Smooth muscle cell (in vitro differentiated cells): Measurements from ENCODE around the gene ULK1. TPM values are rescaled to one million over a fixed set of nuclear protein-coding genes. Genes with fewer than 3 reads are reported as not detected.
"Not testable (repeated sequence)": the region's sequence is repeated elsewhere in the genome, so short reads cannot be mapped to it uniquely, and the experiment has no call there.

Experiments used
- DNase-seq: peaks from one replicate; lab custom pipeline; 2025; ENCODE audit not compliant: unreplicated experiment; lab: John Stamatoyannopoulos, UW
- H2AFZ ChIP-seq: fragments of 200-600 bp; sonication (generic); 2 replicates; pipeline ENCODE4 v1.6.0; 2016; ENCODE audit warnings: antibody characterized with exemption, low read depth, mild to moderate bottlenecking
- H3F3A ChIP-seq: fragments of 200-600 bp; sonication (generic); 2 replicates; pipeline ENCODE4 v1.6.0; 2017; ENCODE audit warnings: antibody characterized with exemption, low read depth
- H3K27ac ChIP-seq: fragments of 200-600 bp; sonication (generic); 2 replicates; pipeline ENCODE4 v1.5.1; 2016; ENCODE audit warnings: low read depth, mild to moderate bottlenecking
- H3K27me3 ChIP-seq: fragments of 200-600 bp; sonication (generic); 2 replicates; pipeline ENCODE4 v1.6.1; 2016; ENCODE audit warnings: low read depth, mild to moderate bottlenecking
- H3K36me3 ChIP-seq: fragments of 200-600 bp; sonication (generic); 2 replicates; pipeline ENCODE4 v1.5.1; 2016; ENCODE audit warnings: low read depth
- H3K4me1 ChIP-seq: fragments of 200-600 bp; sonication (generic); 2 replicates; pipeline ENCODE4 v1.5.1; 2016; ENCODE audit warnings: low read depth
- H3K4me2 ChIP-seq: fragments of 200-600 bp; sonication (generic); 2 replicates; pipeline ENCODE4 v1.6.0; 2016; ENCODE audit warnings: mild to moderate bottlenecking
- H3K4me3 ChIP-seq: fragments of 200-600 bp; sonication (generic); 2 replicates; pipeline ENCODE4 v1.5.1; 2016; ENCODE audit warnings: mild to moderate bottlenecking
- H3K79me2 ChIP-seq: fragments of 200-600 bp; sonication (generic); 2 replicates; pipeline ENCODE4 v1.6.0; 2016; ENCODE audit warnings: low read depth, mild to moderate bottlenecking
- H3K9ac ChIP-seq: fragments of 200-600 bp; sonication (generic); 2 replicates; pipeline ENCODE4 v1.6.0; 2016; ENCODE audit warnings: low read depth
- H3K9me3 ChIP-seq: fragments of 200-600 bp; sonication (generic); replicated peaks from 2 replicates; pipeline ENCODE4 v1.5.1; 2016; ENCODE audit warnings: low read depth
- H4K20me1 ChIP-seq: fragments of 200-600 bp; sonication (generic); 2 replicates; pipeline ENCODE4 v1.6.0; 2016; ENCODE audit warnings: low read depth
- WGBS: methylation state at CpG from one replicate; pipeline ENCODE4 v1.1.7; 2016; ENCODE audit warnings: low lambda C conversion rate; 5-methylcytosine and 5-hydroxymethylcytosine counted together
- polyA plus RNA-seq: library from polyadenylated mRNA; unstranded; fragments of >200 nt; fragmentation: Nextera tagmentation; extraction: Ambion mirVana; gene quantifications from 2 replicates; pipeline ENCODE4 v1.2.1, GENCODE V29; 2016
- total RNA-seq: library from RNA; depleted of rRNA; stranded (reverse); fragments of >200 nt; gene quantifications from 2 replicates; pipeline ENCODE4 v1.2.3, GENCODE V29; 2014
- TF ChIP-seq, protein P1 (sequence below): fragments of 200-600 bp; sonication (generic); IDR thresholded peaks from 2 replicates; pipeline ENCODE4 v1.5.1; 2017; ENCODE audit warnings: borderline replicate concordance, mild to moderate bottlenecking, antibody characterized with exemption; ENCODE audit not compliant: insufficient read depth, poor library complexity, severe bottlenecking

ULK1 gene
- total and polyA plus RNA-seq, 2 experiments from 2014 or later, result 8.5 to 10.5 TPM

DNA sequence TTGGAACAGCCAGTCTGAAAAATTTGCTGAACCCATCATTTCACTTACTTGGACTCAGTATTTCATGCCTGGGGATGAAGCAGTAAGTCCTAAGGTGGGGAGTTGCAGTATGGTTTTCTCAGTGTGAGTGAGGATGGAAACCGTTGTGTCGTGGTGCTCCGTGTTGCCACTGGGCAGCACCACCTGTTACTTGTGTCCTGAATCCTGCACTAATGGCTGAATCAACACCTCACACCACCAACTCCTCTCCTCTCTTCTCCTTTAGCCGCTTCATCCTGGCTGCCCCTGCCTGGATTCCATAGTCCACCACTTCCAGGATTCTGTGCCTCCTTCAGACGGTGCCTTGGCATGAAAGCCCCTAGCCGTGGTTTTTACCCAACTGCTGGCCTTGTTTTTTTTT is 52.3 kb downstream of the ULK1 start:
- no peak overlapping the region for H3K27ac ChIP-seq
- H3K4me3 ChIP-seq, result no peak overlapping the region
- 93% methylated on average over 6 of the region's 6 CpGs for WGBS
- peaks cover 5% of the 10 kb centered on the region for H3K4me1 ChIP-seq
- H4K20me1 ChIP-seq, result peaks cover 8% of the 10 kb centered on the region
- TF ChIP-seq, protein P1, sequence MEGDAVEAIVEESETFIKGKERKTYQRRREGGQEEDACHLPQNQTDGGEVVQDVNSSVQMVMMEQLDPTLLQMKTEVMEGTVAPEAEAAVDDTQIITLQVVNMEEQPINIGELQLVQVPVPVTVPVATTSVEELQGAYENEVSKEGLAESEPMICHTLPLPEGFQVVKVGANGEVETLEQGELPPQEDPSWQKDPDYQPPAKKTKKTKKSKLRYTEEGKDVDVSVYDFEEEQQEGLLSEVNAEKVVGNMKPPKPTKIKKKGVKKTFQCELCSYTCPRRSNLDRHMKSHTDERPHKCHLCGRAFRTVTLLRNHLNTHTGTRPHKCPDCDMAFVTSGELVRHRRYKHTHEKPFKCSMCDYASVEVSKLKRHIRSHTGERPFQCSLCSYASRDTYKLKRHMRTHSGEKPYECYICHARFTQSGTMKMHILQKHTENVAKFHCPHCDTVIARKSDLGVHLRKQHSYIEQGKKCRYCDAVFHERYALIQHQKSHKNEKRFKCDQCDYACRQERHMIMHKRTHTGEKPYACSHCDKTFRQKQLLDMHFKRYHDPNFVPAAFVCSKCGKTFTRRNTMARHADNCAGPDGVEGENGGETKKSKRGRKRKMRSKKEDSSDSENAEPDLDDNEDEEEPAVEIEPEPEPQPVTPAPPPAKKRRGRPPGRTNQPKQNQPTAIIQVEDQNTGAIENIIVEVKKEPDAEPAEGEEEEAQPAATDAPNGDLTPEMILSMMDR, result no peak
- DNase-seq, result no peak
- H3K4me2 ChIP-seq, result no peak overlapping the region
- H3K36me3 ChIP-seq, result peaks cover 3% of the 10 kb centered on the region
- no peaks in the 10 kb centered on the region for H3K27me3 ChIP-seq
- H3F3A ChIP-seq, result peaks cover 18% of the 10 kb centered on the region
- H3K79me2 ChIP-seq, result peaks cover 15% of the 10 kb centered on the region
- H3K9me3 ChIP-seq, result no peaks in the 10 kb centered on the region
- no peak overlapping the region for H2AFZ ChIP-seq
- H3K9ac ChIP-seq, result no peak overlapping the region

DNA sequence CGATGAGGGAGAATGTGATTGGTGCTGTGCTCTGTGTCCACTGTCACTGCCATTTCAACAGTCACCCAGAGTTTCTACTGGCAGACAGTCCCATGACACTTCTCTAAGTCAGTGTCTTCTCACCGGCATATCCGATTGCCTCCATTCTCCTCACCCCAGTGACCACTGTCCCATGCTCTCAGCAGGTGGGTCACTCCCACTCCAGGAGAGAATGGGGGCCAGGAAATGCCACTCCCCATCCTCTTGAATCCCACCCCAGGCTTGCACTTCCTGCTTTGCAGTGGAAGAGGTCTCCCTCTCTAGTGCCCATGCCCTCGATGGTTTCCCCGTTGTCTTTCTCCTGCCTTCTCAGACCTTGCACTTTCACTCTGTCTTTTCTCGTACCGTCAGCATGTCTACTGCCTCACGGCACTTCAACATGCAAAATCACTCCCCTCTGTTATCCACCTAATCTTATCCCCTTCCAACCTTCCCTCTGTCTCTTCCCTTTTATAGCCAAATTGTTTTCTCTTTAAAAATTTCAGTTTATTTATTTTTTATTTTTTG is 53.1 kb downstream of the ULK1 start:
- TF ChIP-seq, protein P1, result no peak
- Histone ChIP-seq H3F3A (peaks cover 18% of the 10 kb centered on the region), H2AFZ (no peak overlapping the region), H3K27ac (peak overlapping the region; percentile 73), H3K4me3 (no peak overlapping the region), H3K4me2 (no peak overlapping the region), H4K20me1 (peaks cover 14% of the 10 kb centered on the region), H3K27me3 (no peaks in the 10 kb centered on the region), H3K4me1 (peaks cover 5% of the 10 kb centered on the region), H3K79me2 (peaks cover 23% of the 10 kb centered on the region), H3K36me3 (peaks cover 3% of the 10 kb centered on the region), H3K9ac (no peak overlapping the region), H3K9me3 (no peaks in the 10 kb centered on the region)
- 64% methylated on average over 8 of the region's 8 CpGs for WGBS
- no peak for DNase-seq

DNA sequence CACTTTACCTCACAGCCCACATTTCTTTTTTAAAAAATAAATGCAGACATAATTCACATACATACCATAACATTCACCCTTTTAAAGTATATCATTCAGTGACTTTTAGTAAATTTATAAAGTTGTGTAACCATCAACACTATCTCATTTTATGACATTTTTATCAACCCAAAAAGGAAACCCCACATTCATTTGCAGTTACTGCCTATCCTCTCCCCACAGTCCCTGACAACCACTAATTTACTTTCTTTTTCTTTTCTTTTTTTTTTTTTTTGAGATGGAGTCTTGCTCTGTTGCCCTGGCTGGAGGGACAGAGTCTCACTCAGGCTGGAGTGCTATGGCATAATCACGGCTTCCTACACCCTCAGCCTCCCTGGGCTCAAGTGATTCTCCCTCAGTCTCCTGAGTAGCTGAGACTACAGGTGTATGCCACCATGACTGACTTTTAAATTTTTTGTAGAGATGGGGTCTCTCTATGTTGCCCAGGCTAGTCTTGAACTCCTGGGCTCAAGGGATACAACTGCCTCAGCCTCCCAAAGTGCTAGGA is 53.8 kb downstream of the ULK1 start:
- Histone ChIP-seq H3F3A (peaks cover 18% of the 10 kb centered on the region), H3K27ac (peak overlapping the region; percentile 73)

DNA sequence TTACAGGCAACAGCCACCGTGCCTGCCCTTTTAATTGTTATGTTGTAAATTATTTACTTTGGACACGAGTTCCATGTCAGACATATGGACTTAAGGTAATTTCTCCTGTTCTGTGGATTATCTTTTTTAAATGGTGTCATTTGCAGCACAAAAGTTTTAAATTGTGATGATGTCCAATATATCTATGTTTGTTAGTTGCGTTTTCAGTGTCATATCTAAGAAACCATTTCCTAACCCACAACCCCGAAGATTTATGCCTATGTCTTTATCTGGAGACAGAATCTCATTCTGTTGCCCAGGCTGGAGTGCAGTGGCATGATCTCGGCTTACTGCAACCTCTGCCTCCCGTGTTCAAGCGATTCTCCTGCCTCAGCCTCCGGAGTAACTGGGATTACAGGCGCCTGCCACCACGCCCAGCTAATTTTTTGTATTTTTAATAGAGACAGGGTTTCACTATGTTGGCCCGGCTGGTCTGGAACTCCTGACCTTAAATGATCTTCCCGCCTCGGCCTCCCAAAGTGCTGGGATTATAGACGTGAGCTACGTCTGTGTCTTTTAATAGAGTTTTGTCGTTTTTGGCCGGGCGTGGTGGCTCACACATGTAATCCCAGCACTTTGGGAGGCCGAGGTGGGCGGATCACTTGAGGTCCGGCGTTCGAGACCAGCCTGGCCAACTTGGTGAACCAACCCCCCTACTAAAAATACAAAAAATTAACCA is 54.5 kb downstream of the ULK1 start:
- not testable (repeated sequence) for DNase-seq, H3K36me3 ChIP-seq, H3K27me3 ChIP-seq, H3K4me1 ChIP-seq, H3K9ac ChIP-seq, H3K9me3 ChIP-seq
- Histone ChIP-seq H3K4me2 (peak overlapping the region; percentile 71), H3K27ac (peak overlapping the region; percentile 73), H2AFZ (peak overlapping the region; percentile 55), H3K79me2 (peaks cover 36% of the 10 kb centered on the region), H4K20me1 (peaks cover 28% of the 10 kb centered on the region), H3K4me3 (peak overlapping the region; percentile 82), H3F3A (peaks cover 18% of the 10 kb centered on the region)
- 81% methylated on average over 23 of the region's 23 CpGs for WGBS

More for the DNA sequence above, 53.8 kb downstream of the ULK1 start:
- H3K79me2 ChIP-seq, result peaks cover 30% of the 10 kb centered on the region
- no peak overlapping the region for H2AFZ ChIP-seq
- peaks cover 5% of the 10 kb centered on the region for H3K4me1 ChIP-seq
- no peaks in the 10 kb centered on the region for H3K27me3 ChIP-seq
- no peaks in the 10 kb centered on the region for H3K9me3 ChIP-seq
- no peak for DNase-seq
- no peak overlapping the region for H3K9ac ChIP-seq
- no peak overlapping the region for H3K4me2 ChIP-seq
- peaks cover 21% of the 10 kb centered on the region for H4K20me1 ChIP-seq
- TF ChIP-seq, protein P1, result no peak
- peaks cover 3% of the 10 kb centered on the region for H3K36me3 ChIP-seq
- no peak overlapping the region for H3K4me3 ChIP-seq
- 100% methylated on average over 1 of the region's 1 CpG for WGBS
